ENCODE results near the gene RNF19B. TPM values are rescaled to one million over a fixed set of nuclear protein-coding genes. Genes with fewer than 3 reads are reported as not detected.

Gene RNF19B
- total and polyA plus RNA-seq, 2 of the 8 experiments (the other 6 are each of a cell fraction or from before 2014, with no cell fraction given): 9.2 to 11.2 TPM

GRCh38 chr1:32931760-32932159, 32.8 kb downstream of the RNF19B start:
- Histone ChIP-seq H3K27me3 (replicated peaks in 1 of 4; ENCODE audit: control insufficient read depth in 3 of 4, extremely low read depth in 1 of 4, insufficient read depth in 3 of 4, low read length in 3 of 4) (peaks cover 4 to 12% (median 9%) of the 10 kb centered on the region in 4 experiments; a peak in 6 of 7 replicates), H3K9me3 (ENCODE audit: insufficient read depth in 2 of 2, low read depth in 1 of 2, low read length in 1 of 2) (no peaks in the 10 kb centered on the region), H3K9ac (replicated peaks in 1 of 4; ENCODE audit: extremely low read depth in 1 of 4, low read depth in 3 of 4, low read length in 3 of 4) (no peak overlapping the region), H3K4me1 (replicated peaks in 1 of 4; ENCODE audit: control insufficient read depth in 3 of 4, insufficient read depth in 4 of 4, low read length in 3 of 4) (no peaks in the 10 kb centered on the region; a peak in 1 of 7 replicates), H3K36me3 (ENCODE audit: control insufficient read depth in 2 of 4, insufficient read depth in 4 of 4, low read length in 3 of 4) (peaks cover 0 to 4% (median 0%) of the 10 kb centered on the region in 4 experiments; a peak in 1 of 8 replicates), H4K91ac (replicated peaks; ENCODE audit: insufficient read length, low read length) (no peak overlapping the region), H2BK15ac (ENCODE audit: low read length) (no peak overlapping the region), H3K79me1 (ENCODE audit: low read depth, low read length) (no peaks in the 10 kb centered on the region), H4K5ac (ENCODE audit: insufficient read length, low read depth, low read length) (no peak overlapping the region), H3K4me3 (ENCODE audit: extremely low read depth in 1 of 4, insufficient read depth in 2 of 4, low read depth in 3 of 4, low read length in 4 of 4) (no peak overlapping the region), H3K56ac (replicated peaks; ENCODE audit: insufficient read length, low read depth, low read length) (no peak overlapping the region), H3K23me2 (ENCODE audit: low read depth, low read length) (no peaks in the 10 kb centered on the region; the same call in 1 of the 2 replicates), H4K20me1 (replicated peaks in 1 of 2; ENCODE audit: control insufficient read depth in 1 of 2, insufficient read depth in 2 of 2, low read length in 2 of 2) (peaks cover under 1 to 2% of the 10 kb centered on the region in 2 experiments), H3K79me2 (ENCODE audit: control insufficient read depth in 1 of 2, insufficient read depth in 2 of 2, low read length in 2 of 2) (no peaks in the 10 kb centered on the region), H3K23ac (ENCODE audit: insufficient read length) (no peak overlapping the region), H3K4me2 (ENCODE audit: insufficient read depth in 1 of 2, low read depth in 2 of 2, low read length in 2 of 2) (no peak overlapping the region), H3K14ac (ENCODE audit: insufficient read length) (no peak overlapping the region), H3K4ac (replicated peaks; ENCODE audit: insufficient read length, low read depth, low read length) (no peak overlapping the region), H2BK5ac (ENCODE audit: low read depth, low read length) (no peak overlapping the region), H2BK120ac (replicated peaks; ENCODE audit: low read depth, low read length) (no peak overlapping the region), H2AFZ (ENCODE audit: low read length) (no peak overlapping the region), H3K27ac (ENCODE audit: low read depth, low read length) (no peak overlapping the region), H2AK5ac (ENCODE audit: low read depth, low read length) (no peak overlapping the region), H4K8ac (ENCODE audit: extremely low read depth, insufficient read depth, low read length) (no peak overlapping the region), H3K18ac (ENCODE audit: extremely low read depth, low read length) (no peak overlapping the region), H2BK12ac (ENCODE audit: low read depth, low read length) (no peak overlapping the region), H2BK20ac (ENCODE audit: low read length) (no peak overlapping the region)
- DNase-seq (ENCODE audit: low read depth in 1 of 2, low spot score in 2 of 2) (no peak), FAIRE-seq (no peak)
- ChIA-PET CTCF (ENCODE audit: partially characterized antibody) (interaction anchor here (0.7 to 7.4 kb wide), 18 partner anchors 9 to 365 kb away, joined by 3 to 77 read pairs (median 6); partner anchors contain the start of gene HPCA), POLR2A (ENCODE audit: partially characterized antibody) (interaction anchor here (0.6 to 1.5 kb wide), 3 partner anchors 33 to 286 kb away, joined by 3 to 7 read pairs (median 3); partner anchors contain the start of gene RNF19B)
- 90% methylated on average over 1 of the region's 1 CpG; no CpG with 5 or more reads in 1 of the 2 experiments for WGBS, 2 experiments (ENCODE audit: extremely low coverage in 1 of 2, insufficient coverage in 1 of 2, insufficient read length in 1 of 2, insufficient replicate concordance in 2 of 2, low coverage in 1 of 2, low lambda C conversion rate in 2 of 2, missing lambda C conversion rate in 1 of 2)
- no peak for TF ChIP-seq KDM4A (IDR thresholded peaks at IDR 0.05; ENCODE audit: low read depth, low read length, severe bottlenecking)
- no peak for TF ChIP-seq ASH2L (IDR thresholded peaks at IDR 0.05; ENCODE audit: low read length)
- TF ChIP-seq BACH1 (IDR thresholded peaks at IDR 0.05; ENCODE audit: low read length): no peak
- no peak for TF ChIP-seq CHD2 (IDR thresholded peaks at IDR 0.05; ENCODE audit: low read length)
- TF ChIP-seq MAX (IDR thresholded peaks at IDR 0.05): no peak
